Cardiac fibroblast (primary cell): Measurements from ENCODE around the gene FAM50B.
A peak's percentile ranks its signal among the peaks of the same experiment; 100 is the strongest.

Experiments
- DNase-seq, 2 donors: peaks; one replicate each; pipeline versions ENCODE4 v3.0.0 to v3.0.0-alpha.2; 2010; ENCODE audit warnings: low read depth in 2 of 2
- H3K4me3 ChIP-seq, 2 donors: replicated peaks in 1 of 2; 1 replicate in 1 of 2; 2 replicates in 1 of 2; pipeline ENCODE4 v1.5.1; 2011; ENCODE audit warnings: low read depth in 2 of 2, low read length in 2 of 2, mild to moderate bottlenecking in 2 of 2, moderate library complexity in 1 of 2
- CTCF ChIP-seq: IDR thresholded peaks from one replicate; pipeline ENCODE4 v1.5.1; 2011; ENCODE audit warnings: low read depth, mild to moderate bottlenecking, low read length, inconsistent platforms

FAM50B gene

DNA sequence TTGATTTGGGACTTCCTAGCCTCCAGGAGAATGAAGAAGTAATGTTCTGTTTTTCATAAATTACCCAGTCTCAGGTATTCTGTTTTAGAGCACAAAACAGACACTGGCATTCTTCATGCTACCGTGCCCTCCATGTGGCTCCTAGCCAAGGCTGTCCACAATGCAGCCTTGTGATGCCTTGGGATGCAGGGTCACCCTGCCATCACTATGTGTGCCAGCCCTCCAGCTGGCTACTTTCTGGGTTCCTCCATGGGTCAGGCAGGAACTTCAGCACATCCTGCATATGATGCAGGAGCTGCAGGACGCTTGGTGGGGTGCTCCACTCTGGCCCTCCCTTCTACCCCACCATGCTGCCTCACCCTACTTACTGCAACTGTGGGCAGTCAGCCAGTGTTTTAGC, 38.0 kb upstream of the FAM50B start:
- H3K4me3 ChIP-seq, result no peak overlapping the region
- TF ChIP-seq CTCF, result no peak
- no peak for DNase-seq

DNA sequence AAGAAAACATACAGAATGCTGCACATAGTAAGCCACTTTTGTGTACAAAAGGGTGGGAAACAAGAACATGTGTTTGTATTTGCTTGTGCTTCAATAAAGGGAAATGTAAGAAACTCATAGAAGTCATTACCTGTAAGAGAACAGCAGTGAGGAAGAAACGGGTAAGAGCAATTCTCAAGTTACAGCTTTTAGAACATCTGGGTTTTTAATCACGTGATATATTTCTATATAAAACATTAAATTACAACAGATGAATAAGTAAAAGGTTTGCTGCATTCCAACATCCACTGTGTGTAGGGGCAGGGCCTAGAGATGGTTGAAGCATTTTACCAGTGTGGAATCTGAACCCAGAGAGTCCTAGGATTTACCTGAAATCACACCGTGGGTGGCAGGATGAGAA, 36.6 kb upstream of the FAM50B start:
- no peak overlapping the region for H3K4me3 ChIP-seq
- no peak for TF ChIP-seq CTCF
- no peak for DNase-seq

DNA sequence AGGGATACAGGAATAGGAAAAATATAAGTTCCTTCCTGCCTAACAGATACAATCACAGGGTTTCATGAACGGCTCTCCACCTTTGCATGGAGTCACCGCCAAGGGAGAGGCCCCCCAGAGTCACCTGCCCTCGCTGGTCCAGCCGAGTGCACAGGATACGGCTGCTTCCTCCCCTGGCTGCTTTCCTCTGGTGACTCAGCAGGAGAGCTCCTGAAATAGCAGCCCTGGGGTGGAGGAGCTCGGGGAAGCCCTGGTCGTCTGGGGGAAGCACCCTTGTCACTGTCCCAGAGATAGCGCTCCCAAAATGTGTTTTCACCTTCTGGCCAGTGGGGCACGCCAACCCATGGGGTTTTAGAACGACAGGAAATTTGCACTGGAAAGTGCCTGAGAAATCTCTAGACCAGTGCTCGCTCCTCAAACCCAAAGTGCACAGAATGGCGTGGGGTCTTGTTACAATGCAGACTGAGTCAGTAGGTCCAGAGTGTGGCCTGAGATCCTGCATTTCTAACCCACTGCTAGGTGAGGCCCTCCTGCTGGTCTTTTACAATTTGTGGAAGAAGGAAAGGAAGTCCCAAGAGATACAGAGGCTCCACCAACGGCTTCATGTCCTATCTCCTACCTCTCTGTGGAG, 35.9 kb upstream of the FAM50B start:
- peak in 1 of 2 donors; percentile 63 for DNase-seq
- TF ChIP-seq CTCF, result no peak
- no peak overlapping the region for H3K4me3 ChIP-seq

DNA sequence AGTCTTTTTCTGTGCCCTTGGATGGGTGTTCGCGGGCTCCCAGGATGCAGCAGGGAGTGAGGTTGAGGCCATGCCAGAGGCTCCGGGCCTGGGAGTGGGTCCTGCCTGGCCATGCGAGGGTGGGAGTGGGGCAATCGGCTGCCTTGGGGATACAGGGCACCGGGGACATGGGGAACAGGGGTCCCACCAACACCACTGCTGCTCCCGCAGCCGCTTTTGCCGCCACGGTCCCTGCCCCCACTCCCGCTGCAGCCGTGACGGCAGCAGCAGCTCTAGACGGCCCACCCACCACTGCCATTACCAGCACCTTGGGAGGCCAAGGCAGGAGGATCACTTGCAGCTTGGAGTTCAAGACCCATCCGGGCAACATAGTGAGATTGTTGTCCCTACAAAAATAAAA, 35.3 kb upstream of the FAM50B start:
- no peak for DNase-seq
- no peak for TF ChIP-seq CTCF
- no peak overlapping the region for H3K4me3 ChIP-seq

- DNase-seq, result no peak
Measured at GRCh38 chr6:3814539-3814938, 34.6 kb upstream of the FAM50B start.

DNA sequence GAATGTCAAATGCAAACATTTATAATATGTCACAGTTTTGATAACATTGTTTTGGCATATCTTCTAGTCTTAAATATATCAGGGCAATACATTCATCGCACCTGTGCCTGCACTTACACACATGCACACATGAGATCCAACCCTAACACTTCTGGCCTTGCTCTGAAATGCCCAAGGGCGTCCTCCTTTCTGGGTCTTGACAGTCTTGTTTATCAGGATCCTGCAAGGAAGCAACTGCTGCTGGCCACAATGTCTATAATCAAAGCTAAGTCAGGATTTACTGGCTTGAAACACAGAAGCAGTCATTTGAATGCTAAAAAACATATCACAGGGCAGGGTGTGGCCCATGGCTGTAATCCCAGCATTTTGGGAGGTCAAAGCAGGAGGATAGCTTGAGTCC, 32.9 kb upstream of the FAM50B start:
- TF ChIP-seq CTCF, result no peak
- DNase-seq, result no peak

More at GRCh38 chr6:3814539-3814938, 34.6 kb upstream of the FAM50B start:
- no peak overlapping the region for H3K4me3 ChIP-seq
- no peak for TF ChIP-seq CTCF

More for the DNA sequence above, 32.9 kb upstream of the FAM50B start:
- no peak overlapping the region for H3K4me3 ChIP-seq
